GM19372 (cell line): ENCODE data around the gene KCTD5.

Experiments used
- ATAC-seq: cut with Tn5 transposase; IDR thresholded peaks from one replicate; pipeline ENCODE4 v1.9.1; 2021; ENCODE audit warnings: mild to moderate bottlenecking, low read depth, moderate library complexity; ENCODE audit not compliant: unreplicated experiment

Gene KCTD5

DNA sequence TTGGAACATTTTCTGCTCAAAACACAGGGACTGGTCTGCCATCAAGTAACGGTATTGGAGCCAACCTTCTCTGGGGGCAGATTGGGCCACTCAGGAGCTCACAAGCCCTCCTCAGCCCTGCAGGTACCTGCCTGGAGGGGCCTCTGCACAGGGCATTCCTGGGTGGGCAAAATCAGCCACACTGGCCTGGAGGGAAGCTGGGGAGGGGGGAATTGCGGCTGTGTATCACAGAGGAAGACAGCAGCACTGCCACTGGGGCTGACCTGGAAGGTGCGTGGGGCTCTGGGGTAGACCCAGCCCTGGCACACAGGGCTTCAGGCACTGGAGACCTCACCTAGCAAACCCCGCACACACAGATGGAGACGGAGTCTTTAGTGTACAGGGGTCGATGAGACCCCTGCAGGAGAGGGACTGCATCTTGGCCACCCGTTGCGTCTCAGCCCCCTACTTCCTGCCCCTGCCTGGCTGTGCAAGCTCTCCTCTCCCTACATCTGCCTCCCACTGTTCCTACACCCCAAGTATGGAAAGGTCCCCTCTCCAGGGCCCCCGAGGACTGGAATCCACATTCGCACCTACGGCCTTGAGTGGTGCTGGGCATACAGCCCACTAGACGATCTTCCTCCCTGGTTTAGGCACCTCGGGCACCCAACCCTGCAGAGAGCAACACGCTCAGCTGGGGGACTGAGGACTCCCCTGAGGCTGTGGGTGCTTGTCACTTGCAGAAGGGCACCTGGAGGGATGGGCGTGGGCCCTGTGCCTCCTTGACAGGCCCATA lies 63.0 kb downstream of the KCTD5 start:
- ATAC-seq = no peak

DNA sequence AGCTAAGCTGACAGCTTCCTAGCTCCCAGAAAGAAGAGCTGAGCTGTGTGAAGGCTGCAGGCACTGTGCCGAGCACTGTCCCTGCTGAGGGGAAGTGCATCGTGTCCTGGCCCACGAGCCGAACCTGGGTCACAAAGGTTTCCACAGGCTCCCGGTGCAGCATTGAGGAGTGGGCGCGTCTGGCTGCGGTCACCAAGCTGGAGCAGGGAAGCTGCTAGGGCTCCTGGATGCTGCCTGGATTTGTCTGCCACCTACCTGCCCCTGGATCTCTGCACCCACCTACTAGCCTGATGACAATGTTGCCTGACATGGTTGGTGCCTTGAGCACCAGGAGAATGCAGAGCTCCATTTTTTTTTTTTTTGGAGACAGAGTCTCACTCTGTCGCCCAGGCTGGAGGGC lies 63.6 kb downstream of the KCTD5 start:
- ATAC-seq = no peak

DNA sequence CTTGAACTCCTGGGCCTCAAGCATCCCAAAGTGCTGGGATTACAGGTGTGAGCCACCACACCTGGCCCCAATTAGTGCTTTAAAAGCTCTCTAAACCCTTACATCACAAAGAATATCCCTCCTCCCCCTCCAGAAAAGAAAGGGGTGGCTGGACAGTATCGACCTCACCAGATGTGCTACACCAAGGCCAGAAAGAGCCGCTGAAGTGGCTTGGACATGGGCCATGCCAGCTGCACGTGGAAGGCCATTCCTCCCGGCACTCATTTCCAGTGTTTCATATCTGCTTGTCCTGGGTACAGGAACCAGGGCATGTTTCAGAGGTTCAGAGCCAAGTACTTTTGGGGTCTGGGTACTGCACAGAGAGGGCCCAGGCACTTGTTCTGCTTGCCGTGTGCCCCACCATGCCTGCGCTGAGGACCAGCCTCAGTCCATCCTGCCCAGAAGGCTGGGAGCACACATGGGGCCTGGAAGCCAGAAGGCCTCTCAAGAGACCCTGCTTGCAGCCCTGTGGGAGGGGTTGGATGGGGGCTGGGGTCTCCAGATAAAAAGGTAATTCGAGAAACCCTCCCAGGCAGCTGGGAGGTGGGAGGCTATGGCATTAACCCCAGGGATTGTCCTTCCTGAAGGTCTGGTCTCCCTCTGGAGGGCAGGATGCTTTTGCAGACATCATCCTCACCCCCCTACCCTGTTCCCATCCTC lies 66.6 kb downstream of the KCTD5 start:
- no peak for ATAC-seq

DNA sequence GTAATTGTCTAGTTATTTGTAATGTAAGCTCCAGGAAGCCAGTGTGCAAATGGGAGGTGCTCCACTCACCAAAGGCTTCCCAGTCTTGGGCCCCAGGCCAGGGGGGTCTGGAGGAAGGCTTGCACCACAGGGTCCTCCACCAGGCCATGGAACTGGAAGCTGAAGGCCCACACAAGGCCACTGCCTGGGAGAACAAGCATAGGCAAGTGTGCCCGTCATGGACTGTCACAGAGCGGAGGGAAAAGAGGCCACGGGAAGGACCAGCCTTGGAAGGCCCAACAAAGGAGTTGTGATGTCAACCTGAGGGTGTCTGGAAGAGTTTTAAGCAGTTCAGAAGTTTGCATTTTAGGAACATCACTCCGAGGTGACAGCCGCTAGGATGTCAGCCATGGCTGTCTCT lies 67.2 kb downstream of the KCTD5 start:
- ATAC-seq = no peak

DNA sequence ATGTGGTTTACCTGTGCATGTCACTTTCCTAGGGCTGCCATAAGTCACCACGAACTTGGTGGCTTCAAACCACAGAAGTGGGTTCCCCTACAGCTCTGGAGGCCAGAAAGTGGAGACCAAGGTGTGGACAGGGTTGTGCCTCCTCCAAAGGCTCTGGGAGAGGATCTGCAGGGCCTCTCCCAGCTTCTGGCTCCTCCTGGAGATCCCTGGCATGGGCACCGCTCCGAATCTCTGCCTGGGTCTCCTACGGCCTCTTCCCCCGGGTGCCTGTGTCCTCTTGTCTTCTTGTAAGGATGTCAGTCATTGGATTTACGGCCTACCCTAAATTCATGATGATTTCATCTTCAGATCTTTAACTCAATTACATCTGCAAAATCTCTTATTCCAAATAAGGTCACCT lies 67.6 kb downstream of the KCTD5 start:
- no peak for ATAC-seq

DNA sequence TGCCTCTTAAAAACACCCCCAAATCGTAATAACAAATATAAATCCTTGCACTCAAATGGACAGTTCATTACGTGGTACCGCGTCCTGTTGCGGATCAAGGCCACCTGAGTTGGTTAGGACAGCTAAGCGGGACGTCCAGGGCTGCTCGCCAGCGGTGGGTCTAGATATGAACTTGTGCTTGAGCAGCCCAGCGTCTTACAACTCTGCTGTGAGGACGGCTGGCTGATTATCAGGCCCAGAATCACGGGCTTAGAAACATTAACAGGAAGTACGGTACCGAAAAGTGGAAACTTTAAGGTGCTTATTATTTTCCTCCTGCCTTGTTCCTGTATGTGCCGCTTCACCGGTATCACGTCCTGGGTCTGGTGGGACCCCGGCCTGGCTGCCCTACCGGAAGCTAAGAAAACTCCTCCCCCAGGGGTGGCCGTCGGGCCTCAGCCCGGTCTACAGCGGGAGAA lies 69.3 kb downstream of the KCTD5 start:
- no peak for ATAC-seq

DNA sequence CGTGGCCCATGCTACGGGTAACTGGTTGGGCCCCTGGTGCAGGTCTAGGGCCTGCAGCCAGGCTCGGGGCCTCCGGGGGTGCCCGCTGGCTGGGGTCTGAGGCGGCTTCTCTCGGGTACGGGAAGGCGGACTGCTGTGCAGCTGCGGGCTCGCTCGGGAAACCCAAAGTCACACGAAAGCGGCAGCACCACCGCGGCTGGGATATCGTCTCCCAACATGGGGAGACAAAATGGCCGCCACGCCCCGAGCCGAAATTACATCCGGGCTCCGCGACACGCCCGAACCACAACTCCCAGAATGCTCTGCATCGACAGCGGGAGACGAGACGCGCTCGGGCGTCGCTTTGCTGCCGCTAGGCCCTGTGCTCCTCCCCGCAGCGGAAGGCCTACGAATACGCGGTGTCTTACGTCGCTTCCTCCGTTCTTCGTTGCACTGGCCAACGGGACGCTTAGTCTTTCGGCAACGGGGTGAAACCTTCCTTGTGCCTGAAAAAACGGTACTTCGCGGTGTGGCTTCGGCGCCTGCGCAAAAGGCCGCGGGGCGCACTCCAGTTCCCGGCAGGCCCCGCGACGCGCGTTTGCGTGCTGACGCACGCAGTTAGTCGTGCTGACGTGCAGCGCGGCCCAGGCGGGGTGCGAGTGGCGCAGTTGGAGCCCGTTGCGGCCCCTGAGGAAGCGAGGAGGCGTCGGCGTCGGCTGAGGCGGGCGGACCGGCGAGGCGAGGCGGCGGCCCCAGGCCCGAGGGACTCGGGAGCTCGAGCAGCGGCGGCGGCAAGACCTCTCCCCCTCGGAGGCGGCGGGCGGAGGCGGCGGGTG lies 69.9 kb downstream of the KCTD5 start, which contains the start of gene SRRM2:
Gene SRRM2 (plus strand): TSS at position 604 of the 815 bp plus-strand sequence. CDS start 3,727 bp downstream, outside the sequence.
- ATAC-seq = peak; percentile 69

DNA sequence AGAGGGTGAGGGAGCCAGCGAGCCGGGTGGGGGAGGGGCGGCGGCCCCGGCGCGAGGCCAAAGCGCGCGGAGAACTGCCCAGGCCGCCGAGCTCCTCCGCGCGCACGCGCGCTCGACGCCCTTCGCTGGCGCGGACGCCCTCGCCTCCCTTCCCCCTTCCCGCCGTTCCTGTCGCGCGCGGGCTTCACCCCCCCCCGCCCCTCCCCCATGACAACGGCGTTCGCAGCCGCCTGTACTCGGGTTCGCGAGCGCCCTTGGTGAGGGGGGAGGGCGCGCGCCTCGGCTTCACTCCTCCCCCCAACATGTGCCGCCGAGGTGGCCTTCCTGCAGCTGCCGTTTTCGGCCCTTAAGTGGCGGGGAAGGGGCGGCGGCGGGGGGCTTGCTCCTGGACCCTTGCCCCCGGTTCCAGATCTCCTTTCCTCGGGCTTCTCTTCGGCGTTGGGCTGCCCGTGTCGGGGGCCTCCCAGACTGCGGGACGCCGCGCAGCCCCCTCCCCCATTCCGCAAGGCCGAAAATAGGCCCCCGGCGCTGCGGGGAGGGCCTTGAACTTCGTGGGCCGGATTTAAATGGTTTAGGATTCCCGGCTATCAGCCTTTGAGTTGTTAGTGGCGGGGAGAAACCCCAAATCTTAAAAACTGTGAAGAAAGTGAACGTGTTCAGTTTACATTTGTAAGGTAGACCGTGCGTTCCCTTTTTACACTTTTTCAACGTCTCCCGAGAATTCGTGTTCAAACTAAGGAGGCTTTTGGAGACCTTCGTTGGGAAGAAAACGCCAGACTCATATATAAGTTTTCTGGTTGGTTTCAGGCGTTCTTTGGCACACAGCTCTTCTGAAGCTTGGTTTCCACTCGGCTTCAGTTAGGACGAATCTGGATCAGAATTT lies 70.8 kb downstream of the KCTD5 start:
- ATAC-seq = peak; percentile 46

DNA sequence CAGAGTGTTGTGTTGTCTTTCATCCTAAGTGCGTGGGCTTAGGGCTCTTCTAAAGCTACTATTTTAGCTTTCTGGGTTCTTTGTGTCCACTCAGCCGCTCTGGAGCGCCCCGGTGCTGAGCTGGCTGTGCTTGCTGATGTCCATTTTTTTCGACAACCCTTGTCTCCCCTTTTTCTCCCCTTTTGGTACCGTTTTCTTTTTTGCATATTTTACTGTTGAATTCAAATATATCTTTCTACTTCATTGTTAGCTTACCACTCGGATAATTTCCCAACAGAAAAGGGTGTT lies 71.4 kb downstream of the KCTD5 start:
- no peak for ATAC-seq

DNA sequence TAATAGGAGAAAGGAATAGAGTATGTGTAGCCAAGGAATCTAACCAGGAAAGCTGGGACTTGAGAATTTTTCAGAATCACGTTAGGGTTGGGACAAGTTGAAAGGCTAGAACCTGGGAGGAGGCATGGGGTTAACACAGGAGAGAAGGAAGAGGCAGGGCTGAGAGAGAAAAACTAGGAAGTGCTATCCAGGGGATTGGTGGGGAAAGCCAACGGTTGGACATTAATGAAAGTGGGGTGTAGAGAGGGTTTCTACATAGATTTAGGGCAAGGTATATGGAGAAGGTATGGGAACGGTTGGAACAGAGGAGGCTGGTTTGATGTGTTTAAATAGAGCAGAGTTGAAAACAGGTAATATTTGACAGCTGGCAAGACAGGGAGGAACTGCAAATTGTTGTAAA lies 72.8 kb downstream of the KCTD5 start:
- no peak for ATAC-seq

DNA sequence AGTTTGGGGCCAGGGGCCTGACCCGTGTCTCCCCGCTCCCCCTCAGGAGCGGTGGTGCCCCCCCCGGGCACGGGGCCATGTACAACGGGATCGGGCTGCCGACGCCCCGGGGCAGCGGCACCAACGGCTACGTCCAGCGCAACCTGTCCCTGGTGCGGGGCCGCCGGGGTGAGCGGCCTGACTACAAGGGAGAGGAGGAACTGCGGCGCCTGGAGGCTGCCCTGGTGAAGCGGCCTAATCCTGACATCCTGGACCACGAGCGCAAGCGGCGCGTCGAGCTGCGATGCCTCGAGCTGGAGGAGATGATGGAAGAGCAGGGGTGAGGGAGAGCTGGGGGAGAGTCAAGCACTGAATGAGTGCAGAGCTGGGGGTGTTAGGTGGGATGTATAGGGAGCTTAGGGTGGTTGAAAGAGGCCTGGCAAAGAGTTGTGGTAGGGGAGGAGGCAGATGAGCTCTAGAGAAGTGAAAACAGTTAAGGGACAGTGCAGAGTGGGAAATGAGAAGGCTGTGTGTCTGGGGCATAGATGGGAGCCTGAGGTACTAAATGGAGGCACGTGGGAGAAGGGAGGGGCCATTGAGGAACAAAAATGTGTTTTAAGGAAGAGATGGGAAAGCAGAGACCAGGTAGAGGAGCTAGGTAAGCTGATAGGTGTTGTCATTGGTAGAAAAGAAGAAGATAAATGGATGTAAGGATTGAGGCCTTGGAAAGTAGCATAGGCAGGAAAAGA lies 74.1 kb downstream of the KCTD5 start:
- ATAC-seq = no peak

DNA sequence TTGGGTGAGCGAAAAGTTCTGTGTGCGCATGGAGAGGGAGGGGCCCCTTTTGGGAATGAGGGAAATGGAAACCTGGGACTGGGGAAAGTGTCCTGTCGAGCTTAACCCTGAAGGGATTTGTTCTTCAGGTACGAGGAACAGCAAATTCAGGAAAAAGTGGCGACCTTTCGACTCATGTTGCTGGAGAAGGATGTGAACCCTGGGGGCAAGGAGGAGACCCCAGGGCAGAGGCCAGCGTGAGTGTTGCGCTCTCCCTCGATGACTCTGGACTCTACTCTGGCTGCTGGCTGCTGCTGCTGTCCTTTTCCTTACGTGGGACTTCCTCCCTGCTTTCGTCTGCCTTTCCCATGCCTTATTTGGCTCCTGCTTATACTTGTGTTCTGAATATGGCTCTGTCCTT lies 75.0 kb downstream of the KCTD5 start:
- ATAC-seq = no peak
